HepG2 (cell line): Measurements from ENCODE around the gene SMAD6. TPM values are rescaled to one million over a fixed set of nuclear protein-coding genes. Genes with fewer than 3 reads are reported as not detected.

Experiments used
- CBFB ChIP-seq: sonication (generic); formaldehyde crosslinking; IDR thresholded peaks from 2 replicates; pipeline ENCODE4 v1.4.0; 2020; ENCODE audit warnings: missing genetic modification reagents
- ELF1 ChIP-seq: sonication (generic); formaldehyde crosslinking; IDR thresholded peaks from 2 replicates; pipeline ENCODE4 v1.4.0; 2020; ENCODE audit warnings: missing genetic modification reagents
- ETV5 ChIP-seq: IDR thresholded peaks from 2 replicates; pipeline ENCODE4 v1.6.1; 2018; ENCODE audit warnings: missing biosample characterization, missing genetic modification reagents, inconsistent platforms, borderline replicate concordance
- NR2C2 ChIP-seq: sonication (generic); formaldehyde crosslinking; IDR thresholded peaks from 2 replicates; pipeline ENCODE4 v1.4.0; 2020; ENCODE audit warnings: missing genetic modification reagents, mild to moderate bottlenecking, moderate library complexity, borderline replicate concordance
- SAP130 ChIP-seq: IDR thresholded peaks from 2 replicates; pipeline ENCODE4 v1.6.1; 2016; ENCODE audit warnings: low read depth
- SOX13 ChIP-seq, 3 experiments: fragments of 450-650 bp in 1 of 3; sonication (generic) in 1 of 3; formaldehyde crosslinking in 1 of 3; IDR thresholded peaks in 2 of 3; conservative IDR thresholded peaks in 1 of 3; 2 replicates each; pipeline versions ENCODE4 v1.5.0 to v1.6.1; 2016 to 2020; ENCODE audit warnings: antibody characterized with exemption in 1 of 3, mild to moderate bottlenecking in 1 of 3, missing compliant biosample characterization in 1 of 3, missing genetic modification reagents in 1 of 3, moderate library complexity in 1 of 3
- TCF7L2 ChIP-seq: IDR thresholded peaks from 2 replicates; pipeline ENCODE4 v1.6.1; 2011; ENCODE audit warnings: mild to moderate bottlenecking, low read depth, low read length, moderate library complexity
- ZNF331 ChIP-seq: sonication (generic); formaldehyde crosslinking; IDR thresholded peaks from 2 replicates; pipeline ENCODE4 v1.4.0; 2020; ENCODE audit warnings: missing genetic modification reagents
- ZNF580 ChIP-seq: IDR thresholded peaks from 2 replicates; pipeline ENCODE4 v1.6.1; 2016; ENCODE audit warnings: low read depth, borderline replicate concordance
- ZNF607 ChIP-seq: sonication (generic); formaldehyde crosslinking; IDR thresholded peaks from 2 replicates; pipeline ENCODE4 v1.5.1; 2020; ENCODE audit warnings: missing genetic modification reagents, mild to moderate bottlenecking, borderline replicate concordance
- ZNF674 ChIP-seq: sonication (generic); formaldehyde crosslinking; IDR thresholded peaks from 2 replicates; pipeline ENCODE4 v1.5.0; 2020; ENCODE audit warnings: low read depth, mild to moderate bottlenecking, missing genetic modification reagents
- polyA plus RNA-seq, 8 experiments: library from polyadenylated mRNA; depleted of rRNA in 3 of 8; stranded (reverse) in 7 of 8; unstranded in 1 of 8; fragments of >200 nt; fragmentation: Illumina TruSeq in 4 of 8; extraction: Trizol in 4 of 8; gene quantifications; 2 replicates each; pipeline versions ENCODE4 v1.2.1 to v1.2.3, GENCODE V29; 2011 to 2016; ENCODE audit warnings: low read depth in 4 of 8, missing spikeins in 1 of 8, mixed read lengths in 1 of 8; ENCODE audit not compliant: insufficient read depth in 1 of 8
- total RNA-seq, 5 experiments: library from RNA; depleted of rRNA; stranded (reverse); fragments of >200 nt; fragmentation: Illumina TruSeq; extraction: Trizol; gene quantifications; 2 replicates each; pipeline ENCODE4 v1.2.3, GENCODE V29; 2016; ENCODE audit warnings: low read depth in 1 of 5
- TF ChIP-seq, protein P1 (sequence below): sonication (generic); formaldehyde crosslinking; IDR thresholded peaks from 2 replicates; pipeline ENCODE4 v1.8.1; 2022; ENCODE audit warnings: low read depth, mild to moderate bottlenecking, missing genetic modification reagents
- TF ChIP-seq, protein P2 (sequence below): sonication (generic); formaldehyde crosslinking; IDR thresholded peaks from 2 replicates; pipeline ENCODE4 v1.5.1; 2020; ENCODE audit warnings: mild to moderate bottlenecking, moderate library complexity, missing genetic modification reagents
- TF ChIP-seq, protein P3 (sequence below): IDR thresholded peaks from 2 replicates; pipeline ENCODE4 v1.6.1; 2016; ENCODE audit warnings: mild to moderate bottlenecking, missing biosample characterization, missing genetic modification reagents
- TF ChIP-seq, protein P4 (sequence below): sonication (generic); formaldehyde crosslinking; IDR thresholded peaks from 2 replicates; pipeline ENCODE4 v1.4.0; 2020; ENCODE audit warnings: missing genetic modification reagents

The SMAD6 gene
- total and polyA plus RNA-seq, 2 of the 13 experiments (the other 11 are each of a cell fraction or from before 2014, with no cell fraction given), result 3.3 to 4.4 TPM

DNA sequence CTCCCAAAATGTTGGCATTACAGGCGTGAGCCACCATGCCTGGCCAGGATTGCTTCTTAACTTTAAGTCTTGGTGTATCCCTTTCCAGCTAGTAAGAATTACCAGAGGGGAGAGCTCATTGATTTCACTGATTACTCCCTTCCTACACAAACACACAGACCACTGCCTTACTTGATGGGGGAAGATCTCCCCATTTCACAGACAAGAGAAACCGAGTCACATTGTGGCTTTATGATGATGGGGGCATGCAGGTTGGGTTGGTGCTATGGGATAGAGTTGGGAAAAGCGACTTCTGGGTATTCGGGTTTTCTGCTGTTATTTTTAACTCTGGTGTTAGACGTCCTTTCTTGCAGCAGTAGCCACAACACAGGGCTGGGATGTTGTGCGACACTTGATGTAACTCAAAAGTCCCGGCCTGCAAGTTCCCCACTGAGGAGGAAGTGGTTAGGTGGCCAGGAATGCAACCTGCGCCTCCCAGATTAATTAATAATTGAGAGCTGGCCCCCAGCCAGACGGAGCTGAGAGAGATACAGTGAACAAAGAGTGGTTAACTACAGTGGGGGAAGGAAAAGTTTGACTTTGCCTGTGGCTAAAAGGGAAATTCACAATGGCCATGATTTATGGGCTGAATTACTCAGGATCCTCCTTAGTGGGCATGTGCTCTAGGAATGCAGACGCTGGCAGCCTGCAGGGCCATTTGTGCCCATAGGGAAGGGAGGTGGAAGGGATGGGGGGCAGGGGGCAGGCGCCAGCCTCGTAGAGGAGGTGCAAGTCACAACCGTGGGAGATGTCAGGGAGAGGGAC lies 63.6 kb downstream of the SMAD6 start (continued):
- TF ChIP-seq ETV5, result peak; percentile 56; the same call in 1 of the 2 replicates
- TF ChIP-seq, protein P1, sequence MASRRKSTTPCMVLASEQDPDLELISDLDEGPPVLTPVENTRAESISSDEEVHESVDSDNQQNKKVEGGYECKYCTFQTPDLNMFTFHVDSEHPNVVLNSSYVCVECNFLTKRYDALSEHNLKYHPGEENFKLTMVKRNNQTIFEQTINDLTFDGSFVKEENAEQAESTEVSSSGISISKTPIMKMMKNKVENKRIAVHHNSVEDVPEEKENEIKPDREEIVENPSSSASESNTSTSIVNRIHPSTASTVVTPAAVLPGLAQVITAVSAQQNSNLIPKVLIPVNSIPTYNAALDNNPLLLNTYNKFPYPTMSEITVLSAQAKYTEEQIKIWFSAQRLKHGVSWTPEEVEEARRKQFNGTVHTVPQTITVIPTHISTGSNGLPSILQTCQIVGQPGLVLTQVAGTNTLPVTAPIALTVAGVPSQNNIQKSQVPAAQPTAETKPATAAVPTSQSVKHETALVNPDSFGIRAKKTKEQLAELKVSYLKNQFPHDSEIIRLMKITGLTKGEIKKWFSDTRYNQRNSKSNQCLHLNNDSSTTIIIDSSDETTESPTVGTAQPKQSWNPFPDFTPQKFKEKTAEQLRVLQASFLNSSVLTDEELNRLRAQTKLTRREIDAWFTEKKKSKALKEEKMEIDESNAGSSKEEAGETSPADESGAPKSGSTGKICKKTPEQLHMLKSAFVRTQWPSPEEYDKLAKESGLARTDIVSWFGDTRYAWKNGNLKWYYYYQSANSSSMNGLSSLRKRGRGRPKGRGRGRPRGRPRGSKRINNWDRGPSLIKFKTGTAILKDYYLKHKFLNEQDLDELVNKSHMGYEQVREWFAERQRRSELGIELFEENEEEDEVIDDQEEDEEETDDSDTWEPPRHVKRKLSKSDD, result no peak
- TF ChIP-seq, protein P2, sequence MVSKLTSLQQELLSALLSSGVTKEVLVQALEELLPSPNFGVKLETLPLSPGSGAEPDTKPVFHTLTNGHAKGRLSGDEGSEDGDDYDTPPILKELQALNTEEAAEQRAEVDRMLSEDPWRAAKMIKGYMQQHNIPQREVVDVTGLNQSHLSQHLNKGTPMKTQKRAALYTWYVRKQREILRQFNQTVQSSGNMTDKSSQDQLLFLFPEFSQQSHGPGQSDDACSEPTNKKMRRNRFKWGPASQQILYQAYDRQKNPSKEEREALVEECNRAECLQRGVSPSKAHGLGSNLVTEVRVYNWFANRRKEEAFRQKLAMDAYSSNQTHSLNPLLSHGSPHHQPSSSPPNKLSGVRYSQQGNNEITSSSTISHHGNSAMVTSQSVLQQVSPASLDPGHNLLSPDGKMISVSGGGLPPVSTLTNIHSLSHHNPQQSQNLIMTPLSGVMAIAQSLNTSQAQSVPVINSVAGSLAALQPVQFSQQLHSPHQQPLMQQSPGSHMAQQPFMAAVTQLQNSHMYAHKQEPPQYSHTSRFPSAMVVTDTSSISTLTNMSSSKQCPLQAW (CRISPR knock-in tag), result 0 out of 2 replicates have a peak, but pooled peaks have one; percentile 36
- TF ChIP-seq SAP130 (CRISPR knock-in tag), result peak; percentile 51
- no peak for TF ChIP-seq SOX13 (IDR thresholded peaks at IDR 0.05)
- TF ChIP-seq SOX13 (CRISPR knock-in tag; conservative IDR thresholded peaks at IDR 0.05 in 1 of 2, IDR thresholded peaks at IDR 0.05 in 1 of 2), result peak in 1 of 2 experiments; percentile 76; a peak in 2 of 4 replicates
- TF ChIP-seq TCF7L2, result no peak
- no peak for TF ChIP-seq ZNF674
- peak; percentile 21; the same call in 1 of the 2 replicates for TF ChIP-seq ZNF331 (CRISPR knock-in tag)
- TF ChIP-seq ZNF607 (CRISPR knock-in tag), result no peak
- TF ChIP-seq ZNF580, result peak; percentile 27; the same call in 1 of the 2 replicates
- TF ChIP-seq CBFB (CRISPR knock-in tag), result peak; percentile 60; the same call in 1 of the 2 replicates
- 0 out of 2 replicates have a peak, but pooled peaks have one; percentile 21 for TF ChIP-seq ELF1 (CRISPR knock-in tag)
- TF ChIP-seq, protein P3, sequence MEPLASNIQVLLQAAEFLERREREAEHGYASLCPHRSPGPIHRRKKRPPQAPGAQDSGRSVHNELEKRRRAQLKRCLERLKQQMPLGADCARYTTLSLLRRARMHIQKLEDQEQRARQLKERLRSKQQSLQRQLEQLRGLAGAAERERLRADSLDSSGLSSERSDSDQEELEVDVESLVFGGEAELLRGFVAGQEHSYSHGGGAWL (CRISPR knock-in tag), result no peak
- TF ChIP-seq NR2C2 (CRISPR knock-in tag), result no peak
- TF ChIP-seq, protein P4, sequence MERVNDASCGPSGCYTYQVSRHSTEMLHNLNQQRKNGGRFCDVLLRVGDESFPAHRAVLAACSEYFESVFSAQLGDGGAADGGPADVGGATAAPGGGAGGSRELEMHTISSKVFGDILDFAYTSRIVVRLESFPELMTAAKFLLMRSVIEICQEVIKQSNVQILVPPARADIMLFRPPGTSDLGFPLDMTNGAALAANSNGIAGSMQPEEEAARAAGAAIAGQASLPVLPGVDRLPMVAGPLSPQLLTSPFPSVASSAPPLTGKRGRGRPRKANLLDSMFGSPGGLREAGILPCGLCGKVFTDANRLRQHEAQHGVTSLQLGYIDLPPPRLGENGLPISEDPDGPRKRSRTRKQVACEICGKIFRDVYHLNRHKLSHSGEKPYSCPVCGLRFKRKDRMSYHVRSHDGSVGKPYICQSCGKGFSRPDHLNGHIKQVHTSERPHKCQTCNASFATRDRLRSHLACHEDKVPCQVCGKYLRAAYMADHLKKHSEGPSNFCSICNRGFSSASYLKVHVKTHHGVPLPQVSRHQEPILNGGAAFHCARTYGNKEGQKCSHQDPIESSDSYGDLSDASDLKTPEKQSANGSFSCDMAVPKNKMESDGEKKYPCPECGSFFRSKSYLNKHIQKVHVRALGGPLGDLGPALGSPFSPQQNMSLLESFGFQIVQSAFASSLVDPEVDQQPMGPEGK, result 0 out of 2 replicates have a peak, but pooled peaks have one; percentile 19
